ENCODE results near the gene KRT77. TPM values are rescaled to one million over a fixed set of nuclear protein-coding genes. Genes with fewer than 3 reads are reported as not detected.
A peak's percentile ranks its signal among the peaks of the same experiment; 100 is the strongest.
"Not testable (repeated sequence)": the region's sequence is repeated elsewhere in the genome, so short reads cannot be mapped to it uniquely, and the experiment has no call there.

Gene KRT77
- total RNA-seq, 2 donors from 2014 or later, result not detected

DNA sequence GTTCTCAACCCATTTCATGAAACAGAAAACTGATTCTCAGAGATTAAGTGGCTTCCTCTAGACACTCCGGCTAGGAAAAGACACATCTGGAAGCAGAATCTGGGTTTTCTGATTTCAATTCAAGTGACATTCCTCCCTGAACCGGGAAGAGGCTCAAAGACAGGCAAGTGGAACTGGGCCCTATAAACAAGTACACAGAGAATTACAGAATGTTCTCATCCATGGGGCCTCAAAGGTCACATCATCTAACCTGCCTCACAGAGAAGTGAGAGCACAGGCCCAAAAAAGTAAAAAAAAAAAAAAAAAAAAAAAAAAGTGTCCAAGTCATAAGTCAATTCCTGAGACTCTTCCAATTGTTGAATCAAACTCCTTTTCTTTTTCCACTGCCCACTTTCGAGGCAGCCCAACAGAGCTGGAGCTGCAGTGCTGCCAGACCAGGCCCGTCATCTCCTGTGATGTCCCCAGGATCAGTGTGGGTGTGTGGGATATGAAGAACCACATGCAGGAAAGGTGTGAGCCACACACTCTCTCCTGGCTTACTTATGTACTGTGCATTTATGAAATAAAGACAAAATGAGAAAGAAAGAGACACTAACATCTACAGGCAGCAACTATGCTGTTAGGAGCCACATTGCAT, 20.3 kb downstream of the KRT77 start:
- ATAC-seq (no peak), DNase-seq (no peak)
- intact Hi-C loops (cut with DNase I, micrococcal nuclease), result no loop called here

DNA sequence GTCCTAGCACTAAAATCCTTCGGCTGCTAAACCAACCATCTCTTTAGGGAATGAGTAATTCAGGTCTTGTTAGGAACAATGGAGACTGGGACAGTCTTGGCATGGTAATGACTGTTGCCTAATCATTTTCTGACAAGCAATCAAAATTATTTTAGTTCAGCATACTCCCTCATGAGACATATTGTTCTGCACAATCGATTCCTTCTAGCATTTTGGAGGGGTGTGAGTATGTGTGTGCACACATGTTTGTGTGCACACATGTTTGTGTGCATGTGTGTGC, 21.0 kb downstream of the KRT77 start:
- DNase-seq, result no peak
- intact Hi-C loops (cut with DNase I, micrococcal nuclease), result no loop called here
- no peak for ATAC-seq

DNA sequence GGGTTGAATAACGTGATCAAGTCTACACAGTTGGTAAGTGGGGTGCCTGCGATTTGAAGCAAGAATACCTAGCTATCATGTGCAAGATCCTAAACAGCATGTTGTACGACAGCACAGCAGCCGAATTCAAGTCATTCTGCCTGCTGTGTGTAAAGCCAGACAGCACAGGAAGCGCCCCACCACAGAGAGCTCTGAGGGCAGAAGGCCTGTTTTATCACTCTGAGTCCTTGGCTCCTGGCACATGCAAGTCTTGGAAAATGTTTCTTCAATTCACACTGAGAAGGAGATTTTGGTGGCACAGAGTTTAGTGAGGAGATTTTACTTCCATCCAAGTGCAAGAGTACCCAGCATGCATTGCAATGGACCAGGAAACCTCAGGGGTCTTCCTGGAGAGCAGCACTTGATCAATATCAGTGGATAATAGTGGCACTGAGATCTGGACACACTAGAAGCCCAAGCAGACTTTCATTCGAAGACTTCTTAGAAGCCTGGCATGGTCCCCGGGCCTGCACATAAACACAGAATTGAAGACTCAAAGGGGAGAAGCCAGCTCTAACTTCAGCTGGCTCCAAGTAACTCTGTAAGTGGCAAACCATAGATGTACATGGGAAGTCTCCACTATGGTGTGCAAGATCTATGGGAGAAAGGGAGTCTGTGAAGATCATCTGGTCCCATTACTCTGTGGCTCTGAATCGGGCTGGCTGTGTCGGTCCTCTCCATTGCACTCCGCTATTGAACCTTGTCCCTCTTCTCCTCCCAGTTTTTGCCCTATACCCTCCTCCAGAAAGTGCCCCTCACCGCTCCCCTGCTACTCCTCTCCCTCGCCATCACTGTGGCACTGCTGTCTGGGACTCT, 21.6 kb downstream of the KRT77 start:
- intact Hi-C loops (cut with DNase I, micrococcal nuclease), result no loop called here
- ATAC-seq (no peak), DNase-seq (no peak)

DNA sequence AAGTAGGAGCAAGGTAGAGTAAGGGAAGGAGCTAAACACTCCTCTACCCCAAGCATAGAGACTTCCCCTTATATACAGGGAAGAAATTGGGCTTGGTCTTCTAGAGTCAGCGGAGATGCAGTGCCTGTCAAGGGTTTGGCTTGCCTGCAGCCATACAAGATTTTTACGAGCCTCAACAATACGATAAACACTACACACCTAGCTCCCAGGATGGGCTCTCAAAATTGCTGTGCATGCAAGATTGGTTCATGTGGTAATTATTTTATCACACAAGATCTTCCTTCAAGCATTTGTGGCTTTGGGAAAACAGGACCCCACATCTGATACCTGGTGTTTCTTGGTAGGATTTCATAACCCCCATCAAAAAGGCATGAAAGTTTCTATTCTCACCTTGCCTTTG, 23.0 kb downstream of the KRT77 start, which contains the start of gene KRT1:
KRT1 (minus strand) TSS at position 45 of the 400 bp plus-strand sequence. CDS start 59 bp downstream, outside the sequence.
- intact Hi-C loops (cut with DNase I, micrococcal nuclease), result no loop called here
- no peak for ATAC-seq
- no peak for DNase-seq

DNA sequence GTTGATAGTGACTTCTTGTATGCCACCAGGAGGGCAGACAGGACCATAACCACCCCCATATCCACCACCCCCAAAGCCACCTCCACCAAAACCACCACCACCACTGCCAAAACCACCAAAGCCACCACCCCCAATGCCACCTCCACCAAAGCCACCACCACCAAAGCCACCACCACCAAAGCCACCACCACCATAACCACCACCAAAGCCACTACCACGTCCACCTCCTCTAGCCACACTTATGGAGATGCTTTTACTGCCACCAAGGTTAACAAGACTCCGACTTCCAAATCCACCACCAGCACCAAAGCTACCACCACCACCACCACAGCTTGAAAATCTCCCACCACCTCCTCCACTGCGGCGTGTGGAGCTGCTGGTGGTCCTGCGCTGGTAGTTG, 23.4 kb downstream of the KRT77 start:
- DNase-seq (no peak), ATAC-seq (no peak)
- intact Hi-C loops (cut with DNase I, micrococcal nuclease), result no loop called here

DNA sequence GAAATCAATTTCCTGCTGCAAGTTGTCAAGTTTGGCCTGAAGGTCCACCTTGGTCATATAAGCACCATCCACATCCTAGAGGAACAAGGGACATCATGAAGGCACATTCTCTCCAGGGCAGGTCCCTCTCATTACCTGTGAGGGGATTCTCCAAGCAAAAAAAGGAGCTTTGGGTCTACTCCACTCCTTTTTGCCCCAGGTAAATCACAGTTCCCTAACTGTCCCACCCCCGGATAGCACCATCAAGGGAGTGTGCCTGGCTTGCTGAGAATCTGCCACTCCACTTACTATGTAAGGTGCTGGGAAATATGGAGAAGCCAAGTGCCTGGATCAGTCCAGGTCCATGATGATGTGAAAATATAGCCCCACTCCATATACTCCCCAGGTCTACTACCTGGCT, 25.7 kb downstream of the KRT77 start:
- intact Hi-C loops (cut with DNase I, micrococcal nuclease), result no loop called here
- no peak for ATAC-seq
- DNase-seq, result no peak

DNA sequence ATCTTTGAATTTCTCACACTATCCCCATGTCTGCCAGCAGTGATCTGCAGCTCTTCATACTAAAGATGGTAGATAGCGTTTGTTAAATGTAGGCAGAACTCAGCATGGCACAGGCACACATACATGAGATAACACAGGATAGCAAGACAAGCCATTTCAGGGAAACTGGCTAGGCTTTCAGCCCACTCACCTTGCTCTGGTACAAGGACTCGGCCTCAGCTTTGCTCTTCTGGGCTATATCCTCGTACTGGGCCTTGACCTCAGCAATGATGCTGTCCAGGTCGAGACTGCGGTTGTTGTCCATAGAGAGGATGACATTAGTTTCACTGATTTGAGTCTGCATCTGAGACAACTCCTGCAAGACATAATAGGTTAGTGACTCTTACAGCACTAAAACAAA, 26.2 kb downstream of the KRT77 start:
- intact Hi-C loops (cut with DNase I, micrococcal nuclease), result no loop called here
- DNase-seq (no peak), ATAC-seq (no peak)

DNA sequence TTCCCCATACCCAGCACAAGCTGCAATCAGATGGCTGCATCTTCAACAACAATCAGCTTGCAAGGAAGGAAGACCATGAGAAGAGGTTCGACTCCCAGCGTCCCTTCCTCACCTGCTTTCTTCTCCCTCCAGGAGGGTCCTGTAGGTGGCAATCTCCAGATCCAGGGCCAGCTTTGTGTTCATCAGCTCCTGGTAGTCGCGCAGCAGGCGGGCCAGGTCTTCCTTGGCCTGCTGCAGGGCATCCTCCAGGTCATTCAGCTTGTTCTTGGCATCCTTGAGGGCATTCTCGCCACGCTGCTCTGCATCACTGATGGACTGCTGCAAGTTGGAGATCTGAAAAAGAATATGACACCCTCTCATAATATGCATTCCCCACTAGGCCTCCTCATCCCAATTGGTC, 27.2 kb downstream of the KRT77 start:
- DNase-seq (no peak), ATAC-seq (no peak)
- intact Hi-C loops (cut with DNase I, micrococcal nuclease), result no loop called here

DNA sequence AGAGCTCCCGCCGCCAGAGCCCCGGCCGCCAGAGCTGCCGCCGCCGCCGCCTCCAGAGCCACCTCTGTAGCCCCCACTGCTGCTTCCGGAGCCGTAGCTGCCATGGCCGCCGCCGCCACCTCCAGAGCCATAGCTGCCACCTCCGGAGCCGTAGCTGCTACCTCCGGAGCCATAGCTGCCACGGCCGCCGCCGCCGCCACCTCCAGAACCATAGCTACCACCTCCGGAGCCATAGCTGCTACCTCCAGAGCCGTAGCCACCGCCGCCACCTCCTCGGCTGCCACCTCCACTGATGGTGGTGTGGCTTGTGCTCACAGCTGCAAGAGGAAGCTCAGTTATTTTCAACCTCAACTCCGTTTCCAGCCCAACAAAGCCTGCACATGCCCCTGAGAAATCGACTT, 28.0 kb downstream of the KRT77 start:
- DNase-seq (no peak), ATAC-seq (no peak)
- intact Hi-C loops (cut with DNase I, micrococcal nuclease), result no loop called here

DNA sequence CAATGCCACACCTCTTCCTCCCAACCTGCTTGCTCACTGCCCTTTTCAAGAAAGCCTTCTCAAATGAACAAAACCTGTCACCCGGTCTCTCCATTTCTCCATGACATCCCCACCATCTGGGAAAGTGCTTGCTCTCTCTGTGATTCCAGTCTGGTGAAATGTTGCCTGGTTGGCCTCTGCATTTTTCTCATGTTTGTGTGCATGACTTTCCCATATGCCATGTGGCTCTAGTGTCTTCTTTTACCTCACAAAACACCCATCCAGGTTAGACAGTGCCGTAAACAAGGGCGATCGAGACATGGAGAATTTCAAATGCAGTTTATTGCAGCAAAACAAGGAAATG, 28.9 kb downstream of the KRT77 start:
- ATAC-seq (no peak), DNase-seq (no peak)
- intact Hi-C loops (cut with DNase I, micrococcal nuclease), result no loop called here

DNA sequence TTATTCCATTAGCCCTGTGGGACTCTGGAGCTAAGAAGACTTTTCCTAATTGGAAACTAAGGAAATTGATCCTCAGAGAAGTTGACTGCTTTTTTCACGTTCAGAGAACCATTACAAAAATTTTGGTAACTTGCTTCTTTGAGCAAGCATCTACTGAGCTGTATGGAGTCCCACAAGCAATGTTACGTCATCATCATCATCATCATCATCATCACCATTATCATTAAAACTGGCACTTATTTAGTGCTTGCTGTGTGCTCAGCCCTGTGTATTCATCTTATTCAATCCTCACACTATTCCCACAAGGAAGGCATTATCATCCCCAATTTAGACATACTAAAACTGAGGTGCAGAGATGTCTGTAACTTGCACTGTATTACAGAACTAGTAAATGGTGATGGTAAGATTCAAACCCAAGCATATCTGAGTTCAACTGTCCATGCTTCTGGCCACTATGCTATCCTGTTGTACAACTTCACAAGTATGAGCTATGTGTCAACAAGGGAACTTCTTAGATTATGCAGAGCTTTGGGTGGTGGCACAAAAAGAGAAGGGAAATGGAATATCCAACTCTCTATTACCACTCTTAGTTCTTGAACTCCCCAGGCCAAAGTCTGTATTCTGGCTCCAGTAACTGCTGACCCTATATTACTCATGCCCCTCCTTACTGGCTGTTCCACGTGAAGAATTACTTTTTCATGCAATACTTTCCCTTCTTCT, 29.5 kb downstream of the KRT77 start:
- intact Hi-C loops (cut with DNase I, micrococcal nuclease), result no loop called here
- ATAC-seq (no peak), DNase-seq (no peak)

DNA sequence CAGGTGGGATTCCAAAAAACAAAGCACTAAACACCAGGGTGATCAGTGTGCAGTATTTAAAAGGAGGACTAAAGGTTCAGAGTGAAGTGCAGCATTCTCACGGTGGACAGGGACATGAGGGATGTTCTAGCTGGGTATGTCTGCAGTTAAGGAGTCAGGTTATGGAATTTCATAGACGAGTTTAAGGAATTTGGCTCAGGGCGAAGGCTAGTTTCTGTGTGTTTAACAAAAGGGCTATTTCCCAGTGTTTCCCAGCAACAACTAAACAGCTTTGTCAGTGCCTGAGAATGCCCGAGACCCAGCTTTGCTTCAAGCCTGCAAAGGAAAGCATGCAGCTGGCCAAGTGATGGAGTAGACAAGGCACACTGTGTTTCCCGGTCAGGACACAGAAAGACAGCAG, 30.1 kb downstream of the KRT77 start:
- DNase-seq (no peak), ATAC-seq (no peak)
- intact Hi-C loops (cut with DNase I, micrococcal nuclease), result no loop called here

DNA sequence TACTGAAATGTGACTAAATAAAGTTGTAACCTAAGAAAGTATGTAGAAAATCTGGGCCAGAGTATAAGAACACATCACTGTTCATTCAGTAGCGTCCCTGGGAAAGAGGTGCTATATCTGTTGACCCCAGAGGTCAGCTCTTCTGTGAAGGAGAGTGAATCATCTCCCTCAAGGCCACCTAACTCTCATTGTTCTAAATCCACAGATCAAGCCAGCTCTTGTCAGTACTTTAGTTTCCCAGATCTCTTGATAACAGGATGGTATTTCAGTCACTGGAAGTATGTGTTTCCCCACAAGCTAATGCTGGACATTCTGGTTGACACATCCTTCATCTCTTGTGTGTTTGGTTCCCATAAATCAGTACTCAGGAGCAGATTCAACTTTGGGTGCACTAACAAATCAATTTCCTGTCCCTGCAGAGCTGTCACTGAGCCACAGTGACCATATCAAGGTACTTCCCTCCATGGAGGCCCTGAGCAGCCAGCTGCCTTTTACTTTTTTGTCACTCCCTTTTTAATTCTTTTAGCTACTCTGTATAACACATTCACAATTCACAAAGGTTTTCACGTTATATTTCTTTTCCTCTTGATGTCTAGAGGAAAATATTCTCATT, 30.9 kb downstream of the KRT77 start:
- DNase-seq (no peak), ATAC-seq (no peak)
- intact Hi-C loops (cut with DNase I, micrococcal nuclease), result no loop called here

DNA sequence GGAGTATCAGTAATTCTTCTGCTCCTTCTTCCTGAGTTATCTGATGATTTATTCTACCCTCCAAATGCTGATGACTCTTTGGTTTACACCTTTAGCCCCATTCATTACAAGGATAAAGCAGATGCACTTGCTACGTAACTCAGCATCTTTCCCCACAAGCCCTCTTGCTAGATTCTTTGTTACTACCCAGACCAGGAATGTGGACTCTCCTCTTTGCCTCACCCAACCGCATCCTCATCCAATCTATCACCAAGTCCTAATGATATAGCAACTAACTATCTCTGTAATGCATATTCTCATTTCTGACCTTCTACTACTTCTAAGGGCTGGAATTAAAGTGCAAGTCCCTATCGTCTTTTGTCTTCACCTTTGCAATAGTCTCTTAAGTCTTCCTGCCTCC, 32.4 kb downstream of the KRT77 start:
- intact Hi-C loops (cut with DNase I, micrococcal nuclease), result no loop called here
- ATAC-seq, result no peak
- no peak for DNase-seq

DNA sequence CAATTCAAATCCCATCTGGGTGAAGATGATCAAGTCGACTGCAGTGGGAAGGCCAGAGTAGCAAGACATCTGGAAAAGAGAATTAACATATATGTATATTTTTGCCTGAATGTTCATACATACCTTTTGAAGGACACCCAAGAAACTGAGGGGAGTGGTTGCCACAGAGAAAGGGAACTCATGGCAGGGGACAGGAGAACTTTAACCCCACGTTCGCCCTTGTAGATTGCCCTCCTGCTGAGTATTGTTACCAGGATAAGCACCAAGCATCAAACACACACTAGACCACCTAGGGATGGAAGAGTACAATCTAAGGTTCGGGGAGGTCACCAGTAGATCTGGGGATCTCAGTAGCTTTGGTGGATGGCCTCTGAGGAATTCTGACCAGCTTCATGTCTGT, 32.8 kb downstream of the KRT77 start:
- intact Hi-C loops (cut with DNase I, micrococcal nuclease), result no loop called here

DNA sequence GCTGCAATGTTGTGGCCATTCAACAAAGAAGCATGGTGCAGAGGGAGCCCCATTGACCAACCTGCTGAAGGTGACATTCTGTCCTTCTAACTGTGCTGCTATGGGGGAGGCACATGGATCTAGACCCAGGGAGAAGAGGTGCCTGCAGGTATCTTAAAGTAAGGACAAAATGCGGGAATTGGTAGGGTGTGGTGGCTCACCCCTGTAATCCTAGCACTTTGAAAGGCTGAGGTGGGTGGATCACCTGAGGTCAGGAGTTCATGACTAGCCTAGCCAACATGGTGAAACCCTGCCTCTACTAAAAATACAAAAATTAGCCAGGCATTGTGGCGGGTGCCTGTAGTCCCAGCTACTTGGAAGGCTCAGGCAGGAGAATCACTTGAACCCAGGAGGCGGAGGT, 33.4 kb downstream of the KRT77 start:
- ATAC-seq; DNase-seq; intact Hi-C loops (cut with DNase I, micrococcal nuclease): not testable (repeated sequence)

More for the DNA sequence above, 32.8 kb downstream of the KRT77 start:
- DNase-seq (no peak), ATAC-seq (no peak)

DNA sequence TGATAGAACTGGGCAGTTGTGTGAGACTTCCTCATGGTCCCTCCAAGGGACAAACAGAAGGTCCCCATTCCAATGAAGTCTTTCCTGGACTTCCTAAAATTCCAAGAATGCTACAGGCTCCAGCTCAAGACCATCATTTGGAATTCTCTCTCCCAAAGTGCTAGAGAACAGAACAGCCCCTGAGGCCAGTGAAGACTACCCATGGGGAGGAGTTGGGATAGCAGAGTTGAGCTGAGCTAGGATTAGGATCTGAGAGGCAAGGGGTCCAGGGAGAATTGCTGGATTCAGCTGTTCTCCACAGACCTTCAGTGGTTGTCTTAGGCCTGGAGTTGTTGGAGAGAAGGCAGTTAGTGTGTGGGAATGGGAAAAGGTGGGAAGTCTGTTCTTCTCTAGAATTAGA, 33.9 kb downstream of the KRT77 start:
- intact Hi-C loops (cut with DNase I, micrococcal nuclease), result no loop called here
- no peak for DNase-seq
- no peak for ATAC-seq

DNA sequence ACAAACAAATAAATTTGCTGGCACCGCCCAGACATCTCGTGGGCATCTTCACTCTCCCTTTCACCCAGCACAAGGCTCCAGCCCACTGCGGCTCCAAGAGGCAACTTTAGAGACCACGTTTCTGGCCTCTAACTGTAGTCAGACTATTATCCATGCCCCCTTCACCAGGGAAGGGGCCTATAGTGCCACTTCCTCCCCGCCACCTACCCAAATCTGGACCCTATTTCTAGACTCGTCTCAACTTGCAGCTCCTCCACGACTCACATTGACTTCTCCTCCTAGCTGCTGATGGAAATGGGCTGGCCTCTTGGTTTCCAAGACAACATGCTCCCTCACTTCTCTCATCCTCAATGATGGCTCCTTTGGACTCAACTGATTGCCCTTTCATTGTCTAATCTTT, 35.4 kb downstream of the KRT77 start:
- ATAC-seq, result no peak
- intact Hi-C loops (cut with DNase I, micrococcal nuclease), result no loop called here
- no peak for DNase-seq

DNA sequence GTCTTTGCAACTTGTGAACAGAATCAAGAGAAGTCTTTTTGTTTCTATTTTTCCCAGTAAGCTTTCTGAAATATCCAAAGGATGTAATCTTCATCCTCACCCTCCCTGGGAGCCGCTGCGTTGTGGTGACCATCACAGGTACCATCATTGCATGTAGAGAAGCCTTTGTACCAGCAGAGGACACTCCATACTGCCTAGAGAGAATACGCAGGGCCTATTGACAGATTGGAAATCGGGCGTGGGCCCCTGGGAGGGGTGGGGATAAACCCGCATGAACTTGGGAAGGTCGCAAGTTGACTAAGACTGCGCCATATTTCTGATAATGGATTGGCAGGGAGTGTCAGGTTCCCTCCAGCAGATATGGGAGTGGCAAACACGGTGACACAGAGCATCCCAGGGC, 35.8 kb downstream of the KRT77 start:
- peak; percentile 69 for ATAC-seq
- intact Hi-C loops (cut with DNase I, micrococcal nuclease), result no loop called here
- peak in 1 of 2 donors; percentile 11 for DNase-seq

DNA sequence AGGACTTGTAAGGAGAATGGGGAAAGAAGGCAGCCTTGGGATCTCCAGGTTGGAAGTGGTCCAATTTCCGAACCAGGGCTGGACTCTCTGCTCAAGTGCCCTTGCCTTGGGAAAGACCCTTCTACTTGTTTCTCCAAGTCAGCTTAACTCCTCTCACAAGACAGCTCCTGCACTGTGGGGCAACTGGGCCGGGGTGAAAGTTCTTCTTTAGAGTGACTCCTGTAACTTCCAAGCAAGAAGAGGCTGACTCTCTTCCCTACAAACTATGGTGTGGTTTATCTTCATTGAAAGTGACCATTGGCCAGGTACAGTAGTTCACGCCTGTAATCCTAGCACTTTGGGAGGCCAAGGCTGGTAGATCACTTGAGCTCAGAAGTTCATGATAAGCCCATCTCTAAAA, 36.9 kb downstream of the KRT77 start:
- DNase-seq, result no peak
- ATAC-seq, result no peak

More for the DNA sequence above, 36.9 kb downstream of the KRT77 start:
- intact Hi-C loops (cut with DNase I, micrococcal nuclease), result no loop called here

Measured in left colon (tissue), 2 donors.